Prostate gland (tissue), 2 donors: ENCODE measurements around the gene SLC25A48. TPM values are rescaled to one million over a fixed set of nuclear protein-coding genes. Genes with fewer than 3 reads are reported as not detected.
"Not testable (repeated sequence)": the region's sequence is repeated elsewhere in the genome, so short reads cannot be mapped to it uniquely, and the experiment has no call there.

ENCODE experiments used
- DNase-seq: peaks from one replicate; pipeline ENCODE4 v3.0.0-alpha.2; 2019; ENCODE audit warnings: low spot score
- H3K27ac ChIP-seq, 2 donors: fragments of 200-600 bp; sonication (generic); 2 replicates each; pipeline ENCODE4 v1.5.1; 2017 to 2019
- H3K27me3 ChIP-seq: fragments of 200-600 bp; sonication (generic); replicated peaks from 2 replicates; pipeline ENCODE4 v1.5.1; 2019; ENCODE audit not compliant: insufficient read depth
- H3K36me3 ChIP-seq, 2 donors: fragments of 200-600 bp; sonication (generic); 1 replicate in 1 of 2; 2 replicates in 1 of 2; pipeline versions ENCODE4 v1.5.1 to v1.8.1; 2017 to 2019
- H3K4me1 ChIP-seq: fragments of 200-600 bp; sonication (generic); replicated peaks from 2 replicates; pipeline ENCODE4 v1.5.1; 2019
- H3K4me3 ChIP-seq, 2 donors: fragments of 200-600 bp; sonication (generic); 2 replicates each; pipeline ENCODE4 v1.5.1; 2017 to 2019
- H3K9me3 ChIP-seq: fragments of 200-600 bp; sonication (generic); 2 replicates; pipeline ENCODE4 v1.5.1; 2017
- POLR2A ChIP-seq: fragments of 450-650 bp; IDR thresholded peaks from one replicate; pipeline ENCODE4 v1.6.1; 2016; ENCODE audit warnings: antibody characterized with exemption, mild to moderate bottlenecking
- POLR2AphosphoS5 ChIP-seq: sonication (generic); formaldehyde crosslinking; IDR thresholded peaks from one replicate; pipeline ENCODE4 v1.6.1; 2017; ENCODE audit warnings: antibody characterized with exemption
- WGBS: methylation state at CpG from one replicate; pipeline ENCODE4 v1.1.5; 2018; 5-methylcytosine and 5-hydroxymethylcytosine counted together
- intact Hi-C: fragments of 100-400 bp; cut with DNase I; formaldehyde crosslinking; loops from one replicate; pipeline ENCODE4 v1.14.2; 2022
- total RNA-seq, 2 donors: library from RNA; depleted of rRNA; stranded (reverse); fragments of >200 nt; gene quantifications; one replicate each; pipeline ENCODE4 v1.1.0, GENCODE V29; 2016
- TF ChIP-seq, protein P1 (sequence below), 4 experiments: fragments of 200-600 bp in 2 of 4; fragments of 450-650 bp in 2 of 4; sonication (generic) in 2 of 4; IDR thresholded peaks; 1 replicate in 3 of 4; 2 replicates in 1 of 4; pipeline ENCODE4 v1.5.1; 2016 to 2019; ENCODE audit warnings: antibody characterized with exemption in 4 of 4, mild to moderate bottlenecking in 2 of 4, moderate library complexity in 2 of 4

Gene SLC25A48
- total RNA-seq, 2 donors from 2014 or later: 0.77 to 0.85 TPM

GRCh38 chr5:135857630-135858311 is 23.3 kb downstream of the SLC25A48 start:
- Histone ChIP-seq H3K4me3 (no peak overlapping the region), H3K9me3 (no peaks in the 10 kb centered on the region), H3K27ac (peak overlapping the region in 1 of 2 donors; percentile 55), H3K36me3 (no peaks in the 10 kb centered on the region), H3K4me1 (no peaks in the 10 kb centered on the region), H3K27me3 (no peaks in the 10 kb centered on the region)
- intact Hi-C loops: no loop called here
- WGBS: 43% methylated on average over 2 of the region's 2 CpGs
- peak; percentile 81 for DNase-seq
- TF ChIP-seq, protein P1, sequence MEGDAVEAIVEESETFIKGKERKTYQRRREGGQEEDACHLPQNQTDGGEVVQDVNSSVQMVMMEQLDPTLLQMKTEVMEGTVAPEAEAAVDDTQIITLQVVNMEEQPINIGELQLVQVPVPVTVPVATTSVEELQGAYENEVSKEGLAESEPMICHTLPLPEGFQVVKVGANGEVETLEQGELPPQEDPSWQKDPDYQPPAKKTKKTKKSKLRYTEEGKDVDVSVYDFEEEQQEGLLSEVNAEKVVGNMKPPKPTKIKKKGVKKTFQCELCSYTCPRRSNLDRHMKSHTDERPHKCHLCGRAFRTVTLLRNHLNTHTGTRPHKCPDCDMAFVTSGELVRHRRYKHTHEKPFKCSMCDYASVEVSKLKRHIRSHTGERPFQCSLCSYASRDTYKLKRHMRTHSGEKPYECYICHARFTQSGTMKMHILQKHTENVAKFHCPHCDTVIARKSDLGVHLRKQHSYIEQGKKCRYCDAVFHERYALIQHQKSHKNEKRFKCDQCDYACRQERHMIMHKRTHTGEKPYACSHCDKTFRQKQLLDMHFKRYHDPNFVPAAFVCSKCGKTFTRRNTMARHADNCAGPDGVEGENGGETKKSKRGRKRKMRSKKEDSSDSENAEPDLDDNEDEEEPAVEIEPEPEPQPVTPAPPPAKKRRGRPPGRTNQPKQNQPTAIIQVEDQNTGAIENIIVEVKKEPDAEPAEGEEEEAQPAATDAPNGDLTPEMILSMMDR (IDR thresholded peaks at IDR 0.05): no peak
- TF ChIP-seq POLR2A: no peak
- TF ChIP-seq POLR2AphosphoS5: peak; percentile 88

GRCh38 chr5:135859186-135859585 is 24.7 kb downstream of the SLC25A48 start:
- WGBS: 76% methylated on average over 3 of the region's 3 CpGs
- H3K4me1 ChIP-seq, H3K36me3 ChIP-seq, H3K4me3 ChIP-seq, H3K27ac ChIP-seq, intact Hi-C loops, H3K27me3 ChIP-seq, DNase-seq, H3K9me3 ChIP-seq: not testable (repeated sequence)

DNA sequence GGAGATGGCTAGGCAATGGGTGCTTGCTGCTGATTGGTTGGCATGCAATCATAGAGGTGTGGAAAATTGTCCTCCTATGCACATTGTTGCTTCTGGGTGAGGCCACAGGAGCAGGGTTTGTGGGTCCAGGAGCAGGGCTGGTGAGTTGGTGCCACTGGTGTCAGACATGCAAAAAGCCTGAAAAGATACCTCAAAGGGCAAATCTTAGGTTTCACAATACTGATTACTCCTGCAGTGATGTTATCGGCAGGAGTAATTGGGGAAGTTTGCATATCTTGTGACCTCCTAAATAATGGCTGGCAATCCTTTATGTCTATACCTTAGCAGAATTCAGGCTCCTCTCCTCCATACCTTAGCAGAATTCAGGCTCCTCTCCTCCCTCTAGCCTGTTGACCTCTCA is 25.2 kb downstream of the SLC25A48 start:
- H3K4me3 ChIP-seq: no peak overlapping the region
- DNase-seq: no peak
- H3K9me3 ChIP-seq: no peaks in the 10 kb centered on the region
- 80% methylated on average over 1 of the region's 1 CpG for WGBS
- H3K4me1 ChIP-seq: no peaks in the 10 kb centered on the region
- H3K27ac ChIP-seq: no peak overlapping the region
- no peaks in the 10 kb centered on the region for H3K27me3 ChIP-seq
- no peaks in the 10 kb centered on the region for H3K36me3 ChIP-seq
- intact Hi-C loops: no loop called here
- TF ChIP-seq, protein P1 (IDR thresholded peaks at IDR 0.05): no peak
- no peak for TF ChIP-seq POLR2AphosphoS5
- no peak for TF ChIP-seq POLR2A

- Histone ChIP-seq H3K36me3 (no peaks in the 10 kb centered on the region), H3K27me3 (no peaks in the 10 kb centered on the region), H3K4me1 (no peaks in the 10 kb centered on the region), H3K9me3 (no peaks in the 10 kb centered on the region), H3K27ac (no peak overlapping the region), H3K4me3 (no peak overlapping the region)
- 85% methylated on average over 1 of the region's 1 CpG for WGBS
- intact Hi-C loops: no loop called here
- DNase-seq: no peak
- TF ChIP-seq, protein P1 (IDR thresholded peaks at IDR 0.05): no peak
- no peak for TF ChIP-seq POLR2A
- no peak for TF ChIP-seq POLR2AphosphoS5
Measured at GRCh38 chr5:135861641-135862040, 27.2 kb downstream of the SLC25A48 start.

GRCh38 chr5:135862086-135862485 is 27.6 kb downstream of the SLC25A48 start:
- Histone ChIP-seq H3K9me3 (no peaks in the 10 kb centered on the region), H3K27ac (no peak overlapping the region), H3K27me3 (no peaks in the 10 kb centered on the region), H3K36me3 (no peaks in the 10 kb centered on the region), H3K4me3 (no peak overlapping the region), H3K4me1 (no peaks in the 10 kb centered on the region)
- intact Hi-C loops: no loop called here
- TF ChIP-seq POLR2AphosphoS5: no peak
- TF ChIP-seq, protein P1 (IDR thresholded peaks at IDR 0.05): no peak
- no peak for TF ChIP-seq POLR2A
- DNase-seq: no peak
